Measurements from ENCODE around the gene DCAKD. TPM values are rescaled to one million over a fixed set of nuclear protein-coding genes. Genes with fewer than 3 reads are reported as not detected.

DCAKD gene
- total and polyA plus RNA-seq, 10 of the 15 experiments (the other 5 are each of a cell fraction or from before 2014, with no cell fraction given), result 11.6 to 62.7 (median 38.3) TPM

GRCh38 chr17:45081047-45081703 lies 29.7 kb upstream of the DCAKD start:
- Histone ChIP-seq H3K9ac (ENCODE audit: control insufficient read depth, insufficient read depth, low read length) (no peak overlapping the region), H3K9me3 (replicated peaks; ENCODE audit: control insufficient read depth, insufficient read depth, low read length) (no peaks in the 10 kb centered on the region), H3K4me3 (no peak overlapping the region), H3K4me1 (ENCODE audit: control insufficient read depth, insufficient read depth, low read length) (peaks cover 12% of the 10 kb centered on the region), H3K79me2 (ENCODE audit: control insufficient read depth, insufficient read depth, low read length) (peaks cover 23% of the 10 kb centered on the region), H3K27me3 (replicated peaks in 1 of 2; ENCODE audit: control insufficient read depth in 2 of 2, insufficient read depth in 2 of 2, low read length in 1 of 2) (no peaks in the 10 kb centered on the region), H4K20me1 (ENCODE audit: control insufficient read depth, insufficient read depth) (no peaks in the 10 kb centered on the region), H2AFZ (ENCODE audit: control insufficient read depth, low read depth, low read length) (no peak overlapping the region), H3K4me2 (ENCODE audit: control insufficient read depth, insufficient read depth) (no peak overlapping the region), H3K36me3 (ENCODE audit: control insufficient read depth in 2 of 2, insufficient read depth in 2 of 2, low read length in 1 of 2) (peaks cover 9 to 22% of the 10 kb centered on the region in 2 experiments), H3K27ac (ENCODE audit: control insufficient read depth, insufficient read depth) (no peak overlapping the region)
- TF ChIP-seq LARP7 (IDR thresholded peaks at IDR 0.05) (no peak), STAT1 (conservative IDR thresholded peaks at IDR 0.05) (no peak), EZH2 (IDR thresholded peaks at IDR 0.05; ENCODE audit: borderline replicate concordance, control insufficient read depth, low read depth, low read length) (no peak), SIX5 (IDR thresholded peaks at IDR 0.05; ENCODE audit: low read depth, low read length, severe bottlenecking) (no peak), ASH2L (IDR thresholded peaks at IDR 0.05; ENCODE audit: borderline replicate concordance, low read depth) (no peak), HDAC2 (IDR thresholded peaks at IDR 0.05) (no peak), FOS (IDR thresholded peaks at IDR 0.05; ENCODE audit: borderline replicate concordance, extremely low read depth, insufficient read length) (no peak), HDGF (IDR thresholded peaks at IDR 0.05) (no peak), IKZF1 (conservative IDR thresholded peaks at IDR 0.05) (no peak), NFYA (IDR thresholded peaks at IDR 0.05; ENCODE audit: borderline replicate concordance, low read depth, low read length) (no peak), NBN (IDR thresholded peaks at IDR 0.05) (no peak)
- ChIA-PET RAD21 (ENCODE audit: unreplicated experiment) (no interaction called here), POLR2A (interaction anchor here (0.6 kb wide), 2 partner anchors 12 to 52 kb away, joined by 4 to 5 read pairs; no protein-coding TSS in a partner anchor), CTCF (no interaction called here), SMC1A (ENCODE audit: uncharacterized antibody, unreplicated experiment) (no interaction called here)
- intact Hi-C loops (cut with micrococcal nuclease; ENCODE audit: unreplicated experiment) (no loop called here), in situ Hi-C loops (cut with MboI) (no loop called here)
- ATAC-seq (no peak), FAIRE-seq (no peak), DNase-seq (ENCODE audit: low read depth, low spot score) (no peak)
- 98% methylated on average over 6 of the region's 6 CpGs for WGBS (ENCODE audit: insufficient coverage, insufficient replicate concordance, low lambda C conversion rate, missing lambda C conversion rate)
- BruUV-seq (replicated peaks), result no TSS peak
